MM.1S (cell line): Measurements from ENCODE around the gene SMPDL3B.

Experiments used
- EZH2 ChIP-seq: fragments of 300-600 bp; sonication (generic); optimal IDR thresholded peaks from 2 replicates; pipeline ENCODE3; 2017; ENCODE audit warnings: low read depth, mild to moderate bottlenecking, antibody characterized with exemption, low read length, mixed read lengths
- EZH2phosphoT487 ChIP-seq: fragments of 300-600 bp; sonication (generic); IDR thresholded peaks from 2 replicates; pipeline ENCODE4 v1.6.1; 2018; ENCODE audit warnings: antibody characterized with exemption, low read length
- TF ChIP-seq, protein P1 (sequence below): fragments of 300-600 bp; sonication (generic); IDR thresholded peaks from 2 replicates; pipeline ENCODE4 v1.5.1; 2016; ENCODE audit warnings: antibody characterized with exemption, low read length, mixed read lengths

DNA sequence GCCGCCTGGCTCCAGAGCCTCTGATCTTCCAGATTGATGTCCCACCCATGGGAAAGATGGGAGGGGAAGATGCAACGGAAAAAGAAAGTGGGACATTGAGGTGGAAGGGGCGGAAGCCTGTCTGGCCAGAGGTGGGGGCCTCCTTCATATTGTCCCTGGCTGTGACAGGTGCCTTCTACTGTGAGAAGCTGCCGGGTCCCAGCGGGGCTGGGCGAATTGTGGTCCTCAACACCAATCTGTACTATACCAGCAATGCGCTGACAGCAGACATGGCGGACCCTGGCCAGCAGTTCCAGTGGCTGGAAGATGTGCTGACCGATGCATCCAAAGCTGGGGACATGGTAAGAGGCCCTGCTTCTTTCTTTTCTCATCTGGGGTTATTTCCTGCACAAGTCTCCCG, 19.4 kb downstream of the SMPDL3B start:
- TF ChIP-seq, protein P1, sequence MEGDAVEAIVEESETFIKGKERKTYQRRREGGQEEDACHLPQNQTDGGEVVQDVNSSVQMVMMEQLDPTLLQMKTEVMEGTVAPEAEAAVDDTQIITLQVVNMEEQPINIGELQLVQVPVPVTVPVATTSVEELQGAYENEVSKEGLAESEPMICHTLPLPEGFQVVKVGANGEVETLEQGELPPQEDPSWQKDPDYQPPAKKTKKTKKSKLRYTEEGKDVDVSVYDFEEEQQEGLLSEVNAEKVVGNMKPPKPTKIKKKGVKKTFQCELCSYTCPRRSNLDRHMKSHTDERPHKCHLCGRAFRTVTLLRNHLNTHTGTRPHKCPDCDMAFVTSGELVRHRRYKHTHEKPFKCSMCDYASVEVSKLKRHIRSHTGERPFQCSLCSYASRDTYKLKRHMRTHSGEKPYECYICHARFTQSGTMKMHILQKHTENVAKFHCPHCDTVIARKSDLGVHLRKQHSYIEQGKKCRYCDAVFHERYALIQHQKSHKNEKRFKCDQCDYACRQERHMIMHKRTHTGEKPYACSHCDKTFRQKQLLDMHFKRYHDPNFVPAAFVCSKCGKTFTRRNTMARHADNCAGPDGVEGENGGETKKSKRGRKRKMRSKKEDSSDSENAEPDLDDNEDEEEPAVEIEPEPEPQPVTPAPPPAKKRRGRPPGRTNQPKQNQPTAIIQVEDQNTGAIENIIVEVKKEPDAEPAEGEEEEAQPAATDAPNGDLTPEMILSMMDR: no peak
- TF ChIP-seq EZH2 (no peak), EZH2phosphoT487 (no peak)
